A549 treated with AZD9567 at 1 μM for 4 hours (cell line): ENCODE measurements around the gene TARM1. TPM values are rescaled to one million over a fixed set of nuclear protein-coding genes. Genes with fewer than 3 reads are reported as not detected.

ENCODE experiments used
- total RNA-seq: library from RNA; stranded (reverse); fragments of 200-300 nt; extraction: Qiagen RNA extraction; gene quantifications from 5 replicates; pipeline ENCODE4 v1.2.3, GENCODE V29; 2022; ENCODE audit not compliant: insufficient read depth

The TARM1 gene
- total RNA-seq, result not detected in 5 replicates

DNA sequence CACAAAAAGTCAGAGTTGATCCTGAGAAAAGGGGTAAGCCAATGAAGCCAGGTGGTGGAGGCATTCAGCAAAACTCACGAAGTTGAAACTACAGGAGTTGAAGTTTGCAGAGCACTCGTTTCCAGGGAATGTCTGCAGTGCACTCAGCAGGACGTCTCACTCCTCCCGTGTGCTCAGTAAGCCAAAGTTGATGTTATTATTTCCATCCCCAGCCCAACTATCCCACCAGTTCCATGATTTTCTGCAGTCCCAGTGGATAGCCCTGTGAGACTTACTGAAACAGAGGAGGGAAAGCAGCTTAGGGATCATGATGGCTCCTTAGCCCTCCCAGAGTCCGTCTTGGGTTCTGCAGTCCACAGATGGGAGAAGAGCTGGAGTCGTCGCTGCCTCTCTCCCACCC, at the start of gene TARM1:
TSS of gene TARM1 (minus strand) at position 334 of the 400 bp plus-strand sequence. CDS start at position 309, 25 bp downstream.

DNA sequence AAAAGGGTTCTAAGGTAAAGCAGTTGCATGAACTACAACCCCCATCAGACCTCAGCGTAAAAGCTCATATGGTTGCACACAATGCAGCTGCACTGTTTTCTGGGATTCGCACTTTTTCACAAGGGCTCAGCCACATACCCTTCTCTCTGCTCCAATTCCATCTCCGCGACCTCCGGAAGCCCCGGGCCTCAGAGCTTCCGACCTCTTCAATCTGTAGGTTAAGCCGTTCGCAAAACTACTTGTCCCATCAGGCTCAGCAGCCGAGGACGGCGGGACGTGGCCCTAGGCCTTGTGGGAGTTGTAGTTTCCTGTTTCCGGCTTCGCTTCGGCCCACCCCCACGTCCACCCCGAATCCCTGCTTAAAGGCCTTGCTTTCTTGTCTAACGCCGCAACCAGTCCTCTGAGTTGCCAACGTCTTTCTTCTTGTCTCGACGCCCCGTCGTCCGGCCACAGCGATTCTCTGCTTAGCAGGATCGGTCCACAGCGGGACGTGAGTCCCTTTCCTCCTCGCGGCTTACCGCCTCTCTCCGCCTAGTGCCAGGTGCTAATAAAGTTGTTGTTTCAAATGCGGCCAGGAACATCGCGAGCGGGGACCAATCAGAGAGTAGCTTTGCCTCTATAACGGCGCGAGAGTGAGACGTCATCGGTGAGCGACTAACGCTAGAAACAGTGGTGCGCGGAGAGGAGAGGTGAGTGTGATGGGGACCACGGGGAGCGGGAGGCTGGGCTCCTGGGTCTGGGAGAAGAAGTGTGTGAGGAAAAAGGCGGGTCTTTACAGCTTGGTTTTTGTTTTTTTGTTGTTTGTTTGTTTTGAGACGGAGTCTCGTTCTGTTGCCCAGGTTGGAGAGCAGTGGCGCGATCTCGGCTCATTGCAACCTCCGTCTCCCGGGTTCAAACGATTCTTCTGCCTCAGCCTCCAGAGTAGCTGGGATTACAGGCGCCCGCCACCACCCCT, 34.2 kb upstream of the TARM1 start, which contains the start of the genes PRPF31 and TFPT:
TSS of gene PRPF31 (plus strand) at position 646 of the 955 bp plus-strand sequence. CDS start 2,525 bp downstream, outside the sequence.
TSS of gene TFPT (minus strand) at position 549 of the 955 bp plus-strand sequence. CDS start at position 161, 388 bp downstream.

DNA sequence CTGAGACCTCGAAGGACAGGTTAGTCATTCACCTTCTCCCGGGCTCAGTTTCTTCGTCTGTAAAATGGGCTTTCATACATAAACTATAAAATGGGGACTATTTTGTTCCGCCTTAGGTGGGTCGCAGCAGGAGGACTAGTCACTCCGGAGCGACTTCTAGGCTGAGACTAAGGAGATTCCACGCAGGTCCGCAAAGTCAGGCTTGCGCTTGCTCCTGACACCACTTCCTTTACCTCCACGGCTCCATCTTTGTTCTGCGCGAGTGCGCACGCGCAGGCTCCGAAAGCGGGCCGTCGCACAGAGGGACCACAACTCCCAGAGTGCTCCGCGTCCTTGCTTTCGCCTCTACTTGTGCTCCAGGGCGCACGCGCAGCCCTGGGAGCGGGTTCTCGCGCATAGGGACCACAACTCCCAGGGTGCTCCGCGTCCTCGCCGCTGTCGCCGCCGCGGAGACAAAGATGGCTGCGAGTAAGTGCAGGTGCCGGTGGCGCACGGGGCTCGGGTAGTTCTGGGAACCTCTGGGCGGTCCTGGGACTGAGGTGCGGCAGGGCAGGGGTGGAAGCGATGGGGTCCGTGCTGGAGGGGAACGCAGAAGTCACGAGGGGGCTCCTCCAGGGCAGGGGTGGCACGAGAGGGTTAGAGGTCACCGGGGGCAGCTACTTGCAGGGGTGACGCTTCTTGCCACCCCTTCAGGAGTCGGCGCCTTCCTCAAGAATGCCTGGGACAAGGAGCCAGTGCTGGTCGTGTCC, 21.4 kb upstream of the TARM1 start, which contains the start of gene NDUFA3:
TSS of gene NDUFA3 (plus strand) at position 435 of the 749 bp plus-strand sequence. CDS start at position 459, 24 bp downstream.

DNA sequence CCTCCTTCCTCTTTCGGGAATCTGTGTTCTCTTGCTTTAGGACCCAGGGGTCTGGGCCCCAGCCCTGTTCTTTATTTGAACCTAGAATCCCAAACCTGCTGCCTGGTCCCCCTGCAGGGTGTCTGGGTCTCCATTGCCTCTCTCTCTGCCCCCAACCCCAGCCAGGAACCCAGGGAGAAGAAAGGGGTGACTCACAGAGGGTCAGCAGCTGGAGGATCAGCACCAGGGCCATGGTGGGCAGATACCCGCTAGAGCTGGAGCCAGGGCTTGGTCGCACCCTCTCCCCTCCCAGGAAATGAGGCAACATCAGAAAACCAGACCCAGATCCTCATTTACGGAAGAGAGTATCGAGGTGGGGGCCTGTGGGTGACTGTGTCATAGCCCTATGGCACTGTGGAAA, 19.4 kb upstream of the TARM1 start, which contains the start of gene OSCAR:
TSS of gene OSCAR (minus strand) at position 243 of the 400 bp plus-strand sequence. CDS start at position 232, 11 bp downstream.

DNA sequence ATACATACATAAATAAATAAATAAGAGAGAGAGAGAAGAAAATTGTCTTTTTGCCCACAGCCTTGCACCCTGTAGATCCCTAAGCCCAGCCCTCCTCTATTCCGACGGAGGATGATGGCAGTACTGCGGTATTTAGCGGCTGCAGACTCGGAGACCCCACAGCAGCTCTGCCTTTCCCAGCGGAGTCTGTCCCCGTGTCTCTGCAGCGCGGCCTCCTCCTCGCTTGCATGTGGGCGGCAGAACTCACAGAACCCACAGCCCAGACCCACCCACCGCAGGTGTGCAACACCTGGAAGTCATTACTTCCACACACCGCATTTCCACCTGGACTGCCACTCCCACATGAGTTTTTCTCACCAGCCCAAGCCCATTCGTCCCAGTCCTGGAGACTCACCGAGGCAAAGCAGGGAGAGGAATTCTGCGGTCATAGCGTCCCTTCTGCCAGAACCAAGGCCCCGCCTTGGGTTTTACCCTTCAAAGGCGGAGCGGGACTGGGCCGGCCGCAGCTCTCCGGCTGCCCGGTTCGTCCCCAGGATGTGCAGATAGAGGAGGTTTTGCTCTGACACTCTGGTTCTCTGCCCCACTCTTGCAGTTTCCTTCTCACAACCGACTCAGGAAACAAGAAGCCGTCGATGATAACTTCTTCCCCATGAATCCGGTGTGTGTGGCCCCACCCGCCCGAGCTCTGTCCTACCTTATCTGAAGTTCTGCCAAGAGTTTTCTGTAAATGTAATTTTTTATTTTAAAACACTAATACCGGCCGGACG, 17.6 kb downstream of the TARM1 start, which contains the start of gene VSTM1:
TSS of gene VSTM1 (minus strand) at position 548 of the 767 bp plus-strand sequence. CDS start at position 428, 120 bp downstream.

Other genes starting within 250 kb of the TARM1 start
- gene MYADM, start 213.5 kb downstream of the TARM1 start, total RNA-seq, result 200 to 307 TPM (median 278 TPM) in 5 replicates
- 1.9 to 6.8 TPM (median 5.6 TPM) in 5 replicates for gene PRKCG, start 199.2 kb downstream of the TARM1 start, total RNA-seq
- gene CACNG7, start 172.1 kb downstream of the TARM1 start, total RNA-seq, result 5.6 to 8.6 TPM (median 8.5 TPM) in 5 replicates
- gene CACNG8, start 118.4 kb downstream of the TARM1 start, total RNA-seq, result 0.35 to 1.1 TPM (median 0.94 TPM) in 5 replicates
- gene CACNG6, start 89.7 kb downstream of the TARM1 start, total RNA-seq, result 4.2 to 11.4 TPM (median 10.2 TPM) in 5 replicates
- 0.45 to 0.99 TPM (median 0.63 TPM) in 4 of 5 replicates, not detected in the other for gene VSTM1, start 17.5 kb downstream of the TARM1 start, total RNA-seq
- gene OSCAR, start 19.4 kb upstream of the TARM1 start, total RNA-seq, result 0.18 to 0.38 TPM (median 0.29 TPM) in 4 of 5 replicates, not detected in the other
- 206 to 250 TPM (median 226 TPM) in 5 replicates for gene NDUFA3, start 21.5 kb upstream of the TARM1 start, total RNA-seq
- gene TFPT, start 34.3 kb upstream of the TARM1 start, total RNA-seq, result 20.0 to 21.2 TPM (median 20.3 TPM) in 5 replicates
- gene PRPF31, start 34.4 kb upstream of the TARM1 start, total RNA-seq, result 108 to 123 TPM (median 114 TPM) in 5 replicates
- gene CNOT3, start 56.4 kb upstream of the TARM1 start, total RNA-seq, result 43.4 to 69.0 TPM (median 66.2 TPM) in 5 replicates
- gene LENG1, start 78.4 kb upstream of the TARM1 start, total RNA-seq, result 8.1 to 9.5 TPM (median 9.0 TPM) in 5 replicates
- 0.87 to 1.3 TPM (median 1.1 TPM) in 4 of 5 replicates, not detected in the other for gene TMC4, start 91.8 kb upstream of the TARM1 start, total RNA-seq
- 108 to 151 TPM (median 149 TPM) in 5 replicates for gene MBOAT7, start 108.2 kb upstream of the TARM1 start, total RNA-seq
- gene TSEN34, start 109.9 kb upstream of the TARM1 start, total RNA-seq, result 65.1 to 131 TPM (median 122 TPM) in 5 replicates
- 2,144 to 2,323 TPM (median 2,292 TPM) in 5 replicates for gene RPS9, start 119.5 kb upstream of the TARM1 start, total RNA-seq
- gene LILRB3, start 141.6 kb upstream of the TARM1 start, total RNA-seq, result 0.04 to 0.33 TPM (median 0.10 TPM) in 4 of 5 replicates, not detected in the other
- gene LILRA6, start 161.4 kb upstream of the TARM1 start, total RNA-seq, result 0.03 to 0.06 TPM in 2 of 5 replicates, not detected in the others
- gene LILRB5, start 175.9 kb upstream of the TARM1 start, total RNA-seq, result 0.04 to 0.08 TPM (median 0.06 TPM) in 4 of 5 replicates, not detected in the other
- gene LILRB2, start 199.7 kb upstream of the TARM1 start, total RNA-seq, result 0.03 to 0.06 TPM (median 0.06 TPM) in 3 of 5 replicates, not detected in the others
- not detected in 5 replicates for gene LILRA5, start 231.8 kb upstream of the TARM1 start, total RNA-seq